ENCODE results near the gene PIK3AP1.

Gene PIK3AP1

DNA sequence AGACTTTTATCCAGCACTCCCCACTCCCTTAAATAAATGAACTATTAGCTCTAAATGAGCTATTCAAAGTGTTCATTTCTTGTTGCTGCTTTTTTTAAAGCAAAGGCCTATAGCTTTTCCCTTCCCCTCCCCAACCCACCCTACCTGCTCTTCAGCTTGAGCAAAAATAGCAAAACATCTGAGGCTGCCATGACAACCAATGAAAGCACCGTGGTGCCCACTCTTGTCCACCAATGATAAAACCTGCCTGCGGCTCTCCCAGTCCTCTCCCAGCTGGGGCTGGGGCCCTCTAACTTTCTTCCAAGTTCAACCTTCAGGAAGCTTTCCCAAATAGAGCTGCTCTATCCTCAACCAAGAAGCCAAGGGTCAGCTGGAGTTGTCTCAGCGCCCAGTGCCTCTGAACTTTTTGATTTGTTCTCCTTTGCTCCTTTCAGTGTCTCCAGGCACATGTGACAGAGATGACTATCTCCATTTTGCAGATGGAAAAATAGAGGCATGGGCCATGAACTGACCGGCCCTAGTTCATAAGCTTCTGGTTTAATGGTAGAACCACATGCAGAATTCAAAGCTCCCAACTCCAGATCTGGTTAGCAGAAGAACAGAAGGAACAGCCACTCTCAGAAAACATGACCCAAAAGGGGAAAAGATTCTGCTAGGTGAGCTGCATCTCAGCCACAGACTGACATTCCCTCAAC, 47.7 kb downstream of the PIK3AP1 start:
- no peak for DNase-seq (ENCODE audit: low read depth)

DNA sequence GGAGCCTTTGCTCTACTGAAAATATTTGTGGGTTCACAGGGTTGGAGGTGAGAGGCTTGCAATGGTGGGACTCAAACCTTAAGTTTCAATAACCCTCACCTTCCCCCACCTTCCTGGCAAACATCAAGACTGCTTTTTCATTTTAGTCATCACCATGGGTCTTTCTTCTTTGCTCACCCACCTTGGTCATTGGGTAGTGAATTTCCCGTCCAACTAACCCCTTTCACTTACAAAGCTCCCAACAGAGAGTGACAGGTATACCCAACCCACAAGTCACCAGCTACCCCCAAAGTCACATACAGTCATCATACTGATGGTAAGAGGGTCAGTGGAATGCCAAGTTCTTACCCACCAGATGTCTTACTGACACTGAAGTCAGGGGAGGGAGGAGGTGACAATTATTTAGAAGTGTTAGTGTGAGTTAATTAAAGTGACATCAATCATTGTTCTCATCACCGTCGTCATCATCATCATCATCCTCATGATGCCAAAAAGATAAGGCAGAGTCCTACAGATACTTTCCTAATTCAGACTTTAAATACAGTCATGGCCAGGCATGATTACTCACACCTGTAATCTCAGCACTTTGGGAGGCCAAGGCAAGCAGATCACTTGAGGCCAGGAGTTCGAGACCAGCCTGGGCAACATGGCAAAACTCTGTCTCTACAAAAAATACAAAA, 49.0 kb downstream of the PIK3AP1 start:
- DNase-seq (ENCODE audit: low read depth) = no peak

DNA sequence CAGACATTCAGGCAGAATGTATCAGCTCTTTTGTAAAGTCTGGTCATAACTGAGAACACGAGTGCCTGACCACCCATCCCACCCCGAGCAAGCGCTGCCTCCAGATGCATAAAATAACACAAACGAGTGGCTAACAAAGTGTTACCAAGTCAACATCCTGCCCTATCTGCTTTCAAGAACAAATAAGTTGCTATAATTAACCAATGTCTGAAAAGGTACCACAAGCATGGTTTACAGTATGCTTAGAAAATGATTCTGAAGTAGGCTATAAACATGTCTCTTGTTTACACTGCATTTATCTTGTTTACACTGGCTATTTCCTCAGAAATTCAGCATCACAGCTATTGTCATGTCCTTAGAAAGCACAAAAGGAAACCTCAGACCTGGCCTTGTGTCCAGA, 49.5 kb downstream of the PIK3AP1 start:
- DNase-seq (ENCODE audit: low read depth) = no peak

DNA sequence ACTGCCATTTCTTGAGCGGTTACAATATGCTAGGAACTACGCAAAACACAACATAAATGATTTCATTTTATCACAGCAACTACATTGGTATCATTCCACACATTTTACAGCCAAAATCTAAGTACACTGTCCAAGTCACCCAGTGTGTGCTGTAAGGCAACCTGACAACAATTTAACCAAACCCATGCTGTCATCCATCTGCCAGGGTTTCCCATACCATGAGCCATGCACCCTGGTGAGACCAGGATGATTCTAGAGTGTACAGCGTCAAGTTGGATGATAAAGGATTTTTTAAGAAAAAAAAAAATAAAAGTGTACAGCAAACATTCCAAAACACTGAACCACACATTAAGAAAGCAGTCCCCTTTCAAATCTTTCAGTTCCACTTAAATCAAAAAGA, 52.9 kb downstream of the PIK3AP1 start:
- no peak for DNase-seq (ENCODE audit: low read depth)

DNA sequence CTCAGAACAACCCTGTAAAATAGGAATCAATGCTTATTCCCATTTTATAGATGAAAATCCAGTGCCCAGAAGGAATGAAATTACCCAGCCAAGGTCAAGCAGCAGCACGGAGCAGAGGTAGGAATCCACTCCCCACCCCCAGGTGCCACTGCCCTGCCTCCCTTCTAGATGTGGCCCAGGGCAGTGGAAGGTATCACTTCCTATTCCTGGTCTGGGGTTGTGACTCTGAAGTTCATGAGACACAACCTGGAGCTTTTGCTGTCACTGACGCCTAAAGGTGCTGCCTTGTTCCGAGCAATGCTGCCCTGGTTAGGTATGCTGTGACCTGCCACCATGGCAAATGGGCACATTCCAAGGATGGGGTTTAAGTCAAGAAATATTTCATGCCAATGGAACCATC, 53.6 kb downstream of the PIK3AP1 start:
- no peak for DNase-seq (ENCODE audit: low read depth)

DNA sequence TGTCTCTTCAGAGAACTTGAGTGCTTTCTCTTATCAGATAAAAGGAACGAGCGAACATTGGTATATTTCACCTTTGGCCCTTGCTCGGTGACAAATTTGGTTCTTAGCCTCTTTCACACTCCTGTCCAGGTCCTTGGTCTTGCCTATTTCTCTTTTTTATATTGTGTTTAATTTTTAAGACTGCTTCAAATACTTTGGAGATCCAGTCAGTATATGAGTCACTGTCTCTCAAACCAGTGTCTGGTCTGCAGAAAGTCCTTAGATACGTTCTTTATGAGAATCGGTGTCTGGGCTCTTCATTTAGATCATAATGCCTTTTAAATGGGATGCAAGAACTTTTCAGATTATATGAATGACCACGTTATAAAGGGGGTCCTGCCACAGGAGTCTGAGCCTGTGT, 55.0 kb downstream of the PIK3AP1 start:
- DNase-seq (ENCODE audit: low read depth) = peak; percentile 84

DNA sequence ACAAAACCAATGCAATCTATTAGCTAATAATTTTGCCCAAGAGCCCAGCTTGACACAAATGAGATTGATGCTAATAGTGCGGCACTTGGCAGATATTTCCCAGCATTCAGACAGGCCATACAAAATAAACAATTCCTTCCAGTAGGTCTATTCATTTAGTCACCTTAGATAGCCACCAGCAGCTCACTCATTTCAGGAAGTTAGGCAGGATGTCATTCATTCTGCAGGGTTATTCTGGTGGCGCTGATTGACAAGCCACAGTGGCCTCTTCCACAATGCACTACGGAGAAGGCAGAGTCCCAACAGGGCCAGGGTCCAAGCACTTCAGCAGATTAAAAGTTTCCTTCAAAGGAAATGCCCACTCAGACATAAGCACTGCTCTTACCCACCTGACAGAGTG, 55.8 kb downstream of the PIK3AP1 start:
- no peak for DNase-seq (ENCODE audit: low read depth)

DNA sequence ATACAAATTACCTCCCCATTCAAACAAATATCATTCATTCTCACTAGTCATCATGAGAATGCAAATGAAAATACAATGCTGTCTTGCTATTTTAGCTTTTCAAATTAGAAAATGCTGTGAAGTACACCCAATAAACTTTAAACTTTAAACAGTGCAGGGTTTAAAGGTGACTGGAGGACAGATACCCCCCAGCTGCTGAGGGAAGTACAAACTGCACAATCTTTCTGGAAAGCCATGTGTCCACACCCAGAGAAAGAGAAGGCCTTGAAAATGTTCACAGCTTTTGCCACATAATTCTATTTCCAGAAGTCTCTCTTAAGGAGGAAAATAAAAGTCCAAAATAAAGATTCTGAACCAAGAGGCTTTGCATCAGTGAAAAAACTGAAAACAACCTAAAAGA, 56.5 kb downstream of the PIK3AP1 start:
- DNase-seq (ENCODE audit: low read depth) = no peak

DNA sequence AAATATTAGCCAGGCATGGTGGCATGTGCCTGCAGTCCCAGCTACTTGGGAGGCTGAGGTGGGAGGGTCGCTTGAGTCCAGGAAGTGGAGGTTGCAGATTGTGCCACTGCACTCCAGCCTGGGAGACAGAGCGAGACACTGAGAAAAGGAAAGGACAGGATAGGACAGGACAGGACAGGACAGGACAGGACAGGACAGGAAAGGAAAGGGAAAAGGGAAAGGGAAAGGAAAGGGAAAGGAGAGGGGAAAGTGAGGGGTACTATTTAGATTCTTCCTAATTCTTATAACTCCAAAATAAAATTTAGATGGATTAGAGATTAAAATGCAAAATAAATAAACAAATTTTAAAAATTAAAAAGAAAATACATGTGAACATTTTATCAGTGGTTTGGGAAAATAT, 58.7 kb downstream of the PIK3AP1 start:
- DNase-seq (ENCODE audit: low read depth) = no peak

DNA sequence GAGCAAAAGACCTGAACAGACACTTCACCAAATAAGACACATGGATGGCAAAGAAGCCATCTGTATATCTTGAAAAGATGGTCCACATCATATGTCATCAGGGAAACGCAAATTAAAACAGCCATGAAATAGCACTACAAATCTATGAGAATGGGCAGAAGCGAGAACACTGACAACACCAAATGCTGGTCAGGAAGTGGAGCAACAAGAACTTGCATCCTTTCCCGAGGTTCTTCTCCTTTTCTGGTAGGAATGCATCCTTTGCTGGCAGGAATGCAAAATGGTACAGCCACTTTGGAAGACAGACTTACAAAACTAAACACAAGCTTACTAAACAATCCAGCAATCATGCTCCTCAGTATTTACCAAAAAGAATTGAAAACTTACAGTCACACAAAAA, 60.0 kb downstream of the PIK3AP1 start:
- no peak for DNase-seq (ENCODE audit: low read depth)

DNA sequence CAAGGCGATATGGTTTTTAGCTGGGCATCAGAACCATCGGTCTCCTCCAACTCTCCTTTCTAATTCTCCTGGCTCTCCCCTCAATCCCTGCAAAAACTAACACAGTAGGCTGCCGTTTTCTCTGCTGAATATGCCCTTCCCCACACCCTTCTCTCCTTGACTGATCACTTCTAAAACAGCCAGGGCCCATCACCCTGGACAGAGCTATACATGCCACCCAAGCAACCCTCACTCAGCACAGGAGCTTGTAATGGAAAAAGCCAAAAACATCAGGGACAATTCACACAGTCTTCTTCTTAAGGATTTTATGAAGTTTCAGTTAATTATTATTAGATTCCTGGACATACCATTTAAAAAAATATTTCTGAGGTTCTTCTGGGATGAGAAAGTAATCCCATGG, 61.5 kb downstream of the PIK3AP1 start:
- no peak for DNase-seq (ENCODE audit: low read depth)

DNA sequence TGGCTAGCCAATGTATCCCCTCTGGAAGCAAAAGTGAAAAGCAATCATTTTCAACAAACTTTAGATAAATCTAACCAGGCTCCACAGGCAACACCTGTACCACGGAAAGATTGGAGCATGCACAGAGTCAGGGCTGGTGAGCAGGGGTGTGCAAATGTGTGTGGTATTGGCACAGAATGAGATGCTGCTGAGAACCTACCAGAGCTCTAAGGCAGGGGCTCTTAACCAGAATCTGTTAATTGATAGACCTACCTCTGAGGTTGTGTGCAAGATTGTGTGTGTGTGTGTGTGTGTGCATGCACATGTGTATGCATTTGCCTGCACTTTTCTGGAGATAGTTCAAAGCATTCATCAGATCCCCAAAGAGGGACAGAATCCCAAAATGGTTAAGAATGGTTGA, 62.9 kb downstream of the PIK3AP1 start:
- no peak for DNase-seq (ENCODE audit: low read depth)

DNA sequence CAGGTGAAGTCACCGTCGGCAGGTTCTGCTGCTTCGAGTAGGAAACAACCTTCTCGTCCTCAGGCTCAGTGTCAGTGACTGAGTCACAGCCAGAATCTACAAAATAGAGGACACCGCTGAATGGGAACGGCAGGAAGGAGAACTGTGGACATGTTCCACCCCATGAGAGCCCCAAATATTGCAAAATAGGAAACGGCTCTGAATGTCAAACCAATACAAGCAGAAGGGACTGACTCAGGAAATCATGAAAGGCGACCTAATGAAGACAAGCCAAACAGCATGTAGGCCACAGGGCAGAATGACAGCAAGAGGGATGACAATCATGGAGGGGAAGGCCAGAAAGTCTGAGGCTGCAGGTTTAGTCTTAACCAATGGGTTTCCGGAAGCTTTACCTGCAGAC, 63.5 kb downstream of the PIK3AP1 start:
- DNase-seq (ENCODE audit: low read depth) = no peak

DNA sequence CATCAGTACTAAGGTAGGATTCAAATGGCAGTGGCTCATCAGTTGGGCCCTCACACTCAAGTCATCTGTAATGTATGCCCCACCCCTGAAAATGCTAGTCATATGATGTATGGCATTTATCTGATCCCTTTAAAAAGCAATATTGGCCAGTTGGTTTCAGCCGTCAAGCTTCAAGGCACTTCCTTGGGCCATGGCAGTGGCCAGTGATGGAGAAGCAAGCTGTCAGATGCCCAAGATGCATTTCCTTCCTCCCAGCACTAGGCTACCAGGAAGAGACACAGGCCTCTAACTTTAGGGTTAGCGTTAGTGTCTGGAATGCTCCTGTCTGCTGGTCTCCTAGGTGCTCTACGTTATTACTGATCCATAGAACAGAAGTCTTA, 64.1 kb downstream of the PIK3AP1 start:
- no peak for DNase-seq (ENCODE audit: low read depth)

DNA sequence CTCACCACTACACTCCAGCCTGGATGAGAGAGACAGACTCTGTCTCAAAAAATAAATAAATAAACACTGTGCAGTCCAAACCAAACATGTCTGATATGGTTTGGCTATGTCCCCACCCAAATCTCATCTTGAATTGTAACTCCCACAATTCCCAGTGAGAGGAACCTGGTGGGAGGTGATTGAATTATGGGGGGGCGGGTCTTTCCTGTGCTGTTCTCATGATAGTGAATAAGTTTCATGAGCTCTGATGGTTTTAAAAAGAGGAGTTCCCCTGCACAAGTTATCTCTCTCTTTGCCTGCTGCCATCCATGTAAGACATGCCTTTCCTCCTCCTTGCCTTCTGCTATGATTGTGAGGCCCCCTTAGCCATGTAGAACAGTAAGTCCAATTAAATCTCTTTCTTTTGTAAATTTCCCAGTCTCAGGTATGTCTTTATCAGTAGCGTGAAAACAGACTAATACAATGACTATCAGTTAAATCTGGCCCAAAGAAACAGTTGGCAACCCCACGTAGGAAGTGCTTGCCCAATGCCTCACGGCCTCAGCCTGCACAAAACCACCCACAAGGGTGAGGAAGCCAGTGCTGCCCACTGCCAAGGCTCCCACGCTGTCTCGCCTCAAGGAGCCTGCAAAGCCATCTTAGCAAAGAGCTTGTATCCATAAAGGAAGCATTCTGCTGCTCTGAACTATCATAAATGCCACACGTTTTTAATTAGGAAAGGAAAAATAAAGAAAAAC, 64.7 kb downstream of the PIK3AP1 start:
- DNase-seq (ENCODE audit: low read depth) = no peak

DNA sequence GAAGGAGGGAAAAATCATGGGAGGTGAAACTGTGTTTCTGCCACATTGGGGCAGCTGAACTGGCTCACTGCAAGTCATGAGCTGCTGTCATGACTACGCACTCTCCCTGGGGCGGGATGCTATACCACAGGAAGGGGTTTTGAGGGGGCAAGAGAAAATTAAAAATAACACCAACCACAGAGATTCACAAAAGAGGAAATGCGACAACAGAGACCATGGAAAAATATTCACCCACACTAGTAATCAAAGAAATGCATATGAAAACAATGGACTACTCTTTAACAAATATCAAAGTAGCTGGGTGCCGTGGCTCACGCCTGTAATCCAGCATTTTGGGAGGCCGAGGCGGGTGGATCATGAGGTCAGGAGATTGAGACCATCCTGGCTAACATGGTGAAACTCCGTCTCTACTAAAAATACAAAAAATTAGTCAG, 68.3 kb downstream of the PIK3AP1 start:
- DNase-seq (ENCODE audit: low read depth) = no peak

DNA sequence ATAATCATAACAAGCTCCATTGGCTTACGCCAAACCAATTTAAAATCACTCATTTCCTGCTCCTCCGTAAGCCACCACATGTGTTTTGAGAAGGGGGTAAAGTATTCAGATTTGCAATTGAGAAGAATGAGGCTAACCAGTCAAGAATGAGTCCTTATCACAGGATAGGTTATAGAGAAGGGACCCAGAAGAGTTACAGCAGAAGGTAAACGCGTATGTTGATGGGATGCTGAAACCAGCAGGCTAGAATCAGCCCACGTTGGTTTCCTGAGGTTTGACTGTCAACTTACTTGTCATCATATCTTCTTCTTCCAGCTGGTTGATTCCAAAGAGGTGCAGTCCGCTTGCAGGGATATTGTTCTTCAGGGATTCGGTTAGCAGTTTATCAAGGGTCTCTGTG, 69.4 kb downstream of the PIK3AP1 start:
- DNase-seq (ENCODE audit: low read depth) = no peak

DNA sequence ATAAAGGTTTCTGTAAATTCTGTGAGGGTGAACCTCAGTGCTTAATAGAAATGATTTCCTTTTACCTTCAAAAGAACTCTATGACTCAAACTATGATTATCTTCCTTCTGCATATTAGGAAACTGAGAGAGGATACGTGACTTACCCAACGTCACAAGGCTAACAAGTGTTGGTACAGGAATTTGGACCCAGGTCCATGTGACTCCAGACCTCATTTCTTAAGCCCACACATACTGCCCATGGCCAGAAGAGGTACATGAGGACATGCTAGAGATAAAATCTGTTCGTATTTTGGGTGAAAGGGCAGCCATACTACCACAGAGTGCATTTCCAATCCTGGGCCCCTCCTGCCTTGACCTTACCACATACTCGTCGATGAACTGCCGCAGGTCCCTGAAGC, 72.0 kb downstream of the PIK3AP1 start:
- no peak for DNase-seq (ENCODE audit: low read depth)

DNA sequence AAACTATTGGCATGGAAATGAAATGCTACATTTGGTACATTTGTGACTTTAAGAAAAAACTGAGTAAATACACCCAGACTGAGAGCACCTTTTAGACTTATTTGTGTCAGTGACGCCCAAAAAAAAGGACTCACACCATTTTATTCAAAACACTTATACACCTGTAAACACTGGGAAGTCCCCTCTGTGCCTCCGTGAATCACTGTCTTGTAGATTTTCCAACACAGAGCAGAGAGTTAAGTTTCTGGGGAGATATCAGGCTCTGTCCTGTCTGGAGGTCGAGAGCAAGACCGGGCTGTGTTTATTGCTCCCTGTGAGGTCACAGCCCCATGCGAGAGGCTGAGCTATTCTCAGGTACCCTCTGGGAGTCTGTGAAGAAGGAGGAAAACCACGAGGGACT, 72.8 kb downstream of the PIK3AP1 start:
- DNase-seq (ENCODE audit: low read depth) = no peak

DNA sequence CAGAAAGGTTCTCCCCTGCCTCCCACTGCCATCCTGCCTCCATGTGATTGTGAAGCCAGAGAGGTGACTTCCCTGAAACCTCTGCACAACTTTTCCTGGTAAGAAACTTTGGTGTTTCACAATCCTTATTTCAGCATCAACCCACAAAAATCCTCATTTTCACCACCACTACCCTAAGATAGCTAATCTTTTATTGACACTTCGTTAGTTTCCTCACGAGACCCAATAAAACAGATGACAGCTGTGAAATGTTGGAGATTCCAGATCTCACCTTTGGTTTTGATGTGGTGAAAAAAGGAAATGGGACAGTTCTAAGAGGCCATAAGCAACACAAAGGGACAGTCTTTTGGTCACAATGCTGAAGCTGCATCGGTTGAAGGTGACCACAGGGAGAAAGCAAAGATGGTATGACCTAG, 73.6 kb downstream of the PIK3AP1 start:
- no peak for DNase-seq (ENCODE audit: low read depth)

DNA sequence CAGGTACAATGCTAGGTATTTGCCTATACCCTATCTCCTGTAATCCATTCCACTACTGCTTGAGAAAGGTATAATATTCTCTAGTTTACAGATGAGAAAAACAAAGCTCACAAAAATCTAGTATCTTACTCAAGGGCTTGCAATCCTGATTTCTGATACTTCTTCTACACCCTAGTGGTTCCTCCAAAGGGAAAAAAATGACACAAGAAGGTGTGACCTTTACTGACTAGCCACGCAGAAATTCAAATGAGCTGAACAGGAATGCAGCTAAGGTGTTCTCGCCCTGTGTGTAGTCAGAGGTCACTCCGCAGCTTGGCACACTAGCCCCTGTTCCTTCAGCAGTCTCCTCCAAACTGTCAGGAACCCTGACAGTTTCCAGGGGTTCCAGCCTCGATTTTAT, 74.0 kb downstream of the PIK3AP1 start:
- no peak for DNase-seq (ENCODE audit: low read depth)

DNA sequence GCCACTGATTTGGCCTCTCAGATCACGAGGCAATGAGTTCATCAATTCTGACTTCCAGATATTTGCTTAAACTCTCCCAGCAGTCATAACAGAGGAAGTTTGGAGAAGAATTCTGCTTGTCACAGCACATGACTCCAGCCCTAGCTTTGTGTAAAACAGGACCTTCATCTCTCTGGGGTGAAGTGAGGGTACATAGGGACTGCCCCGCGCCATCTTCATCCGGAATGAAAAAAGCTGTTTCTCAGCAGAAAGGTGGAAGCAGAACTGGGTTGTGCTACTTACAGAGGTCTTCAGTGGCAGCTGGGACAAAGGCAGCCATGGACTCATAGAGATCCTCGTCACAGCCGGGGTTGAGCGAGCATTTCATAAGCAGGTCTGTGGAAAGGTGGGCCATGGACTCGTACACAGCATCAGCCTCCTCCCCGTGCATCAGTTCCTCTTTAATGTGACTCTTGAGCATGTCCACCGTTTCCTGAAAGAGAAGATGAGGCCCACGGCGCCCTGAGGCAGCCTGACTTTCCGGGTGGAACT, 75.1 kb downstream of the PIK3AP1 start:
- DNase-seq (ENCODE audit: low read depth) = peak; percentile 10

DNA sequence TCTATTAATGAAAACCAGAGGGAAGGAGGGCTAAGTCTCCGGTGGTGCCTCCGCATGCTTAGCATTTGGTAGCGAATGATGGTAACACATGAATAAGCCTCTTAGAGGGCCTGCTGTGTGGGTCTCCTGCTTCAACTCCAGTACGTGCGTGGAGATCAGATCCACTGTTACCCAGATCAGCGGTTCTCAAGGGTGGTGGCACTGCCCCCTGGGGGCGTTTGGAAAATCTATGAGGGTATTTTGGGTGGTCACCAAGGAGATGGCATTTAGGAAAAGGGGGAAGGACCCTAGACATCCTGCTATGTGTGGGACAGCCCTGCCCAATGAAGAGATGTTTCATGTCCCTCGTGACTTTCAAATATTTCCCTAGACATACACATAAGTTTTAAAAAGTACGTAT, 76.4 kb downstream of the PIK3AP1 start:
- no peak for DNase-seq (ENCODE audit: low read depth)

Data from iris pigment epithelial cell (primary cell).